GM12874 (cell line): ENCODE measurements around the gene PPP1R16B.

Experiments
- TF ChIP-seq, protein P1 (sequence below): IDR thresholded peaks from 2 replicates; pipeline ENCODE4 v1.5.1; 2011; ENCODE audit warnings: low read depth, mild to moderate bottlenecking, control low read depth, low read length, moderate library complexity; ENCODE audit not compliant: insufficient read depth

The PPP1R16B gene

GRCh38 chr20:38779247-38780097 is 26.0 kb upstream of the PPP1R16B start:
- TF ChIP-seq, protein P1, sequence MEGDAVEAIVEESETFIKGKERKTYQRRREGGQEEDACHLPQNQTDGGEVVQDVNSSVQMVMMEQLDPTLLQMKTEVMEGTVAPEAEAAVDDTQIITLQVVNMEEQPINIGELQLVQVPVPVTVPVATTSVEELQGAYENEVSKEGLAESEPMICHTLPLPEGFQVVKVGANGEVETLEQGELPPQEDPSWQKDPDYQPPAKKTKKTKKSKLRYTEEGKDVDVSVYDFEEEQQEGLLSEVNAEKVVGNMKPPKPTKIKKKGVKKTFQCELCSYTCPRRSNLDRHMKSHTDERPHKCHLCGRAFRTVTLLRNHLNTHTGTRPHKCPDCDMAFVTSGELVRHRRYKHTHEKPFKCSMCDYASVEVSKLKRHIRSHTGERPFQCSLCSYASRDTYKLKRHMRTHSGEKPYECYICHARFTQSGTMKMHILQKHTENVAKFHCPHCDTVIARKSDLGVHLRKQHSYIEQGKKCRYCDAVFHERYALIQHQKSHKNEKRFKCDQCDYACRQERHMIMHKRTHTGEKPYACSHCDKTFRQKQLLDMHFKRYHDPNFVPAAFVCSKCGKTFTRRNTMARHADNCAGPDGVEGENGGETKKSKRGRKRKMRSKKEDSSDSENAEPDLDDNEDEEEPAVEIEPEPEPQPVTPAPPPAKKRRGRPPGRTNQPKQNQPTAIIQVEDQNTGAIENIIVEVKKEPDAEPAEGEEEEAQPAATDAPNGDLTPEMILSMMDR: no peak

DNA sequence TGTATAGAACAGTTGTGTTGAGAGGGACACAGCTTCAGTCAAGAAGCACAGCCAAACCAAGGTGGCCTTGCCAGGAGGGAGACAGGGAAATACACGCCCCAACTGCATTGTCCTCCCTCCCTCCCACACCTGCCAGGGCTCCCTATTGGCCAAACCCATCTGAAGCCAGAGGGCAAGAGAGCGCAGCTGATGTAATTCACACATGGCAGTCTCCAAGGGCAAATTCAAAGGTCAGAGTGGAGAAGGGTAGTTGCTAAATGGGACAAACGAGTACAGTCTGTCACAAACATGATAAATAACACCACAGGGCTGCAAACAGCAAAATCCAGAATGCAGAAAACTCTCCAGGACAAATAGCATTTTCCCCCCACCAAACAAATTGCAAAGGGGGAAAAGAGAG is 23.2 kb upstream of the PPP1R16B start:
- TF ChIP-seq, protein P1: no peak

- TF ChIP-seq, protein P1: no peak
Measured at GRCh38 chr20:38787870-38788269, 17.6 kb upstream of the PPP1R16B start.

- TF ChIP-seq, protein P1: no peak
Measured at GRCh38 chr20:38789503-38790199, 15.8 kb upstream of the PPP1R16B start.

GRCh38 chr20:38790200-38791053 is 15.1 kb upstream of the PPP1R16B start:
- TF ChIP-seq, protein P1: peak; percentile 79

GRCh38 chr20:38791291-38791690 is 14.2 kb upstream of the PPP1R16B start:
- TF ChIP-seq, protein P1: no peak

- TF ChIP-seq, protein P1: no peak
Measured at GRCh38 chr20:38791940-38792339, 13.6 kb upstream of the PPP1R16B start.
